Smooth muscle cell of the brain vasculature (primary cell): Measurements from ENCODE around the gene GMDS.

Source experiments
- DNase-seq: peaks from one replicate; pipeline ENCODE4 v3.0.0-alpha.2; 2012; ENCODE audit warnings: low read depth, low spot score

The GMDS gene

DNA sequence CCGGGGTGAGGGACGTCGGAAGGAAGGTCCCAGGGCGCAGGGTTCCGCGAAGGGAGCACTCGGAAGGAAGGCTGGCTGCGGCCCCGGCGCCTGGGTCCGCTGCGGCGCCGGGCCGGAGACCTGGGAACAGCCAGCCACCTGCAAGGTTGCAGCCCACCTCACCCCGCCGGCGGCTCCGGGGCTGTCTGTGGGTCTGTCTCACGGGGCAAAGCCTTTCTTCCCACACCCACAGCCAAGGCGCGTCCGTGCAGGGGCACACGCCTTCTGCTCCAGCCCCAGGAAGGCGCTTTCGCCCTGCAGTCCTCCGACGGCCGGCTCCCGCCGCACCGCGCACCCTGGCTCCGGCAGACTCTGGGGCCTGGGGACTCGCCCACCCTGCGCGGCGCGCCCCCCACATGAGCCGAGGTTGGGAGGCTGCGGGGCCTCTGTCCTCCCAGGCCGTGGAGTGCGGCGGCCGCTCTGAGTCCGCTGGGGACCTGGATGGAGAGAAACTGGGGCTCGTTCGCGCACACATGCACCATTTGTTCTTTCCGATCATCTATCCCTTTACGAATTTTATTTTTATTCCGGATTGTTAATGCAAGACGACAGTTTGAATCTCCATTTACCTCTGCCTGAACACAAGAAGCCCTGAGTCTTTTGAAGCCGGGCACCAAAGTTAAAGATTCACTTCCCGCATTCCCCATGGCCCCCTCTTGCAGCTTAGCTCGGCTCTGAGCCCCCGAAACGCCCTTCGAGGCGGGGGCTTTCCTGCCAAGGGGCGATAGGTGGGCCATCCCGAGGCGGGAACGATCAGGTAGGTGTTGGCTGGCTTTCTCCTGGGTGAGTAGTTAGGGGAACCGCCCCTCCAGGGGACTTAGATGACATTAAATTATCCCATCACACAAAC, 640.2 kb downstream of the GMDS start:
- no peak for DNase-seq

DNA sequence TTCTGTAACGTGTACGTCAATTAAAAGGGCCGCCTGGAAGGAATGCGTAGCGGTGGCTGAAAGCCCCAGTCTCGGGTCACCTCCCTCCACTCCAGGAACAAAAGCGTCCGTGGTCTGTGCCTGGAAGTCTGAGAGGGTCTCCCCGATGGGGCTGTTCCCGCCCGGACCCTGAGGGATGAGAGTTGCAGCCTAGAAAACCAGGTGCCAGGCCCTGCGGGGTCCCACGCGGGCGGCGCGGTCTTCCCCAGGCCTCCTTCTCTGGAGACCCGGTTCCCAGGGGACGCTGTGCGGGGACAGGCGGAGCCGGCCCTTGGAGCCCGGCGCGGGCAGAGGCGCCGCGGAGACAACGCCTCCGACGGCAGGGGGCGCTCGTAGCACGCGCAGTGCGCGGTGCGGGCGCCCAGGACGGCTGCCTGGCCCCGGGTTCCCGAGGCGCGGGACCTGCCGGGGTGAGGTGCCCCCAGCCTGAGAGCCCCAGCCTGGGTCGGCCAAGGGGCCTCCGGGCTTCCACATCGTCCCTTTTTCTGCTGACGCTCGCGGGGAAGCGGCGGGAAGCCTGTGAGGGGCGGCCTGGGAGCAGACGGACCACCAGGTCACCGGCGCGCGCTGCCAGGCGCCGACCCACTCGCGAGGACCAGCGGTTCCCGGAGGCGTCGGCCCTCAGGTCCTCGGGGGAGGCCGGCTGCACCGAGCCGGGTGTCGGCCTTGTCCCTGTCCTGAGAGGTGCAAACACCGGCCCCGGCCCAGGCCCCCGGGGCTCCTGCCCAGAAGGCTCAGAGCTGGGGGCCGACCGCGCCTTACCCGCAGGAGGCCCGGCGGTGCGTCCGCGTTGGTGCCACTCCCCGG, 641.0 kb downstream of the GMDS start:
- no peak for DNase-seq

DNA sequence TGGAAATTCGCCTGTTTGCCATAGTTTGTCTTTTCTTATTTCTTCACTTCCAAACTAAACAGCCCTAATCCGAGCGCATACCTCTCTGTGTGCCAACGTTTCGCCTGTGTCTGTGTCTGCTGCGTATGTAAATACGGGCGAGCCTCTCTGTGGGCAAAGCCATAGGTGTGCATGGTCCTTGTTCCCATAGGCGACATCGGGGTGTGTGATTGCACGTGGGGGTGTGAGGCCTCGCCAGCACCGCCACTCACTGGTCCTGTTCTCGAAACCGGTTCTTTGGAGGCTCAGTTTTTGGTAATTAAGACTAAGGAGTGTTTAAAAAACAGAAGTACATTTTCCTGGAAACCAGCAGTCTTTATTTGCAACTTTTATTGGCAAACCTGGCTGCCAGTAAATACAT, 641.7 kb downstream of the GMDS start:
- DNase-seq: no peak

DNA sequence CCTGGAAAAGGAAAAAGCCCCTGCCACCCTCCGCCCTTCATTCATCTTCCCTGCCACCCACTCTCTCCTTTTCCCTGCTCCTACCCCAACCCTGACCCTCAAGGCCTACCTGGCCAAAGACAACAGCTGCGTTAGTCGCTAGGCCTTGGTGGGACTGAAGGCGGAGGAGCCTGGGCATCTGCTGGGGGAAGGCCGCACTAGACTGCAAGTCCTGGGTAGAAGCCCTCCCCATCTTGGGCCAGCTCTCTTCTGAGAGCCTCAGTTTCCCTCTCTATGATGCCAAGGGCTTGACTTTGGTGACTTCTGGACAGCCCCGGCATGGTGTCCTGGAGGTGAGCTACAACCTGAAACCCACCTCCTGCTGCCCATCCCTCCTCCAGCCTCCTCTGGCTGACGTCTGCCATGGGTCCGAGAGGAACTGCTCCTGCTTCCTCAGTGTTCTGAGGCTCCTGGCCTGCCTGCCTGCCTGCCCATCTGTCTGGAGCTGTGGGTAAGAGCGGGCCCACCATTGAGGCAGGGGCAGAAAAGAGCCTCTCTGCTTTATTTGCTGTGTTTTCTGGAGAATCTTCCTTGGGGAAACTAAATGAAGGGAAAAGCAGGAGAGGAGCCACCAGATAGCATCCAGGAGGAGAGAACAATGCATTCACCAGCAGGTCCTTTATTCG, 643.2 kb downstream of the GMDS start:
- no peak for DNase-seq

DNA sequence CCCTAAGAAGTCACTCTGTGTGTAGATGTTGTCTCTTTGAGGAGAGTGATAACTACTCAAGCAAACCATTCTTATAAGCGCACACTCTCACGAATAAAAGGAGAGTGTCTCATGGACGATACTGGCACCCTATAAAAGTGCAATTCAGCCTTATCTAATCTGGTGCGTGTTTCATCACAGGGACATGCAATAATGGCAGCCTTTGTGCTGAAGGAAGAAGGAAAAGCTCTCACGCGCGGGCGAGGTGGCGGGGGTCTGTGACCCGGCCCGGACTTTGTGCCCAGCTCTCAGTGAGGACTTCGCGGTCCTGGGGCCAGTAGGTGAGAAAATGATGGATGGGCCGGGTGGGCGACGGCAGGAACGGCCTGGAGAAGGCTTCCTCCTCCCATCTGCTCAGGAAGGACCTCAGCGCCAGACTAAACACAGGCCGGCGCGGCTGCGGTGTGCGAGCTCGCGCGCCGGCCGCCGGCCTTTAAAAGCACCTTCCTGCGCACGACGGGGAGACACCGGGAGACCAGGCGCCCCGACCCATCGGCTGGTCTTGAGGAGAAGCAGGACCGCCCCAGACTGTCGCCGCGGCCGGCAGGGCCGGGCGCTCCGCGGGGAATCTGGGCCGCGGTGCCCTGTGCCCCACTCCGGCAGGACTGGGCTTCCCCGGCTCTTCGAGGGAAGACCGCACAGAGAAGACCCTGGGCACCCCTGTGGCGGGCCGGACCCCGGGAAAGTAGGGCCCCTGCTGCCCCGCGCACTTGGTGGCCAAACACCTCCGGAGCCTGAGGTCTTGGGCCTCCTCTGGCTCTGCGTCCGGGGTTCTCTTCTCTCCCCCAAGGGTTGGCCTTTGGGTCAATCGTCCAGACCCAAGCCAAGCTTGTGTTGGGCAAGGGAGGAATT, 644.0 kb downstream of the GMDS start:
- no peak for DNase-seq

DNA sequence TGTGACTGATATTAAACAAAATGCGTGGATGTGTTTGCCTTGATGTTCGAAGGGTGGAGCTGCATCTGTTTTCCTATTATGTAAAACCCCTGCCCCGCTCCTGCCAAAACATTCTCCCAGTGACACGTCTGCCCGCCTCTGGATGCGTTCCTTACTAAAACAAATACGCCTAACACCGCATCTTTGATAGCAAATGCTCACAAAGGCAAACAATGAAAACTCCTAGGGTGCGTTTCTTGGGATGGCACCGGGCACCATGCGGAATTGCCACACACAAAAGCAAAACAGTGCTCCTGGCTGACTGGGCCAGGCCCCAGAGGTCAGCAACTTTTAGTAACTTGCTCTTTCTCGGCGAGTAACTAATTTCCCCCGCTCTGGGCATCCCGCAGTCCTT, 644.6 kb downstream of the GMDS start:
- no peak for DNase-seq

DNA sequence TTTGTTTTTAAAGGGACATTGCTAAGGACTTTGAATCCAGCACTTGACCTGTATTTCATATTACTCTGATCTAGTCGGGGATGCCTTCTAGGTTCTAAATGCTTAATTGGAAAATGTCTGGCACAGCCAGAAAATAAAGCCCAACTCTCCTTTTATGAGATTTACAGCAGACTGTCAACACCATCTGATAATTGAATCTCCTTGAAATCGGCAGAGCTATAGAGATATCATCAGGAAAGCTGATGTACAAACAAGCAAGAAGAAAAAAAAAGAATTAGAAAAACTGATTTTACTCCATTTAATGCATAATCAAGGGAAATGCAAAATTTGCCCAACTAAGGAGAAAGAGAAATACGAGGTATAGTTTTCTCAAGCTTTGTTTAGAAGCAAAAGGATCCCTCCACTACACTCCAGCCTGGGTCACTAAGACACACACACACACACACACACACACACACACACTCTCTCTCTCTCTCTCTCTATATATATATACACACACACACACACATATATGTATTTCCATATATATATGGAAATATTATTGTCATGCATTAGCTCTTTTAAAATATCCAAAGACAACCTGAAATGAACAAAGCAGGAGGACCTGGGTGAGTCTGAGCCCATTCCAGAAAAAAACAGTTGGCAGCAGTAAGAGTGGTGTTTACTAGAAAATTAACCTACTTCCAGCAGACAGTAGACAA, 645.2 kb downstream of the GMDS start:
- no peak for DNase-seq

DNA sequence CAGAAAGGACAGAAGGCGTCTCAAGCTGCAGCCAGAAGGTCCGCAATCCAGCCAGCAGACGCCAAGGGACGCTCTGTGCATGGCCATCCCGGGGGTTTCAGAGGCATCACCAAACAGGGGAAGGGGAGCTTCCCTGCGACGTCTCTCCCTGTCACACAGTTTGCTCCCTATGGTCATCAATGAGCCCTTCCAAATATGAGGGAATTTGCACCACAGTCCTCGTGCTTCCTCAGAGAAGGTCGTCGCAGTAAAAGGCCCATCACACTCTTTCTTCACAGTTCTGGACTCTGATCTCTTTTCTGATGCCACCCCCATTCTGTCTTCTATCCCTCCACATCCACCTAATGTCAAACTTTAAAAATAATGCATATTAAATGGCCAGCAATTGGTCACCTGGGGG, 645.9 kb downstream of the GMDS start:
- no peak for DNase-seq

DNA sequence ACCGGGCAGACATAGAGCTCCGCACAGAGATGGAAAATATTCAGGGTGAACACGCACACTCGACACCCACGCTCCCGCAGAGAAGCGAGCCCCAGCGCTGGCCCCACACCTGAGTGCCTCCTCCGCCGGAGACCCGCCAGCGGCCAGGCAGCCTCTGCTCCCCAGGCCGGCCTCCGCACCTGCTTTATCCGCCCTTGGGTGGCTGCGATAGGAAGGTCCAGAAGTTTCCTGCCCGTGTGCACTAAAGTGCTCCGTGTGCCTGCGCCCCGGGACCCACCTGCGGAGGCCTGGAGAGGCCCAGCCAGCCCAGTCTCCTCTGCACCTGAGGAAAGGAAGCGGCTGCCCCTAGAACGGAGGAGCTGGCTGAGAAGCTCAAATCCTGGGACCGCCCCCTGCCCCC, 646.5 kb downstream of the GMDS start:
- DNase-seq: no peak

DNA sequence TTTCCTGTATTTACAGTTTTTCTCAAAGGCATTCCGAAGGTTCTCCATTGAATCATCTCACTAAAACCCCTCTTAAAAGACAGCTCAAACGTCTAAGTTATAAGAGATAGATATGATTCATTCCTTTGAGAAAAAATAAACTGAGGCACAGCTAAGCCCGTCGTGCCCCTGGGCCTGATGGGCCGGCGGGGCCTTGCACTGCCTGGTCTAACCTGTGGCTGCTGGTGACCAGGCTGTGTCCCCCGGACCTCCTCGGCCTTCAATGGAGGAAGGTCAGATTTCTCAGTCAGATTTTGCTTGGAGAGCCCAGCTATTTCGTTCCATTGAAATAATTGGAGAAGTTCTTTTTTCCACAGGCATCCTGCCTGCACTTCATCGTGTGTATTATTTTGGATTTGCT, 647.0 kb downstream of the GMDS start:
- DNase-seq: no peak

DNA sequence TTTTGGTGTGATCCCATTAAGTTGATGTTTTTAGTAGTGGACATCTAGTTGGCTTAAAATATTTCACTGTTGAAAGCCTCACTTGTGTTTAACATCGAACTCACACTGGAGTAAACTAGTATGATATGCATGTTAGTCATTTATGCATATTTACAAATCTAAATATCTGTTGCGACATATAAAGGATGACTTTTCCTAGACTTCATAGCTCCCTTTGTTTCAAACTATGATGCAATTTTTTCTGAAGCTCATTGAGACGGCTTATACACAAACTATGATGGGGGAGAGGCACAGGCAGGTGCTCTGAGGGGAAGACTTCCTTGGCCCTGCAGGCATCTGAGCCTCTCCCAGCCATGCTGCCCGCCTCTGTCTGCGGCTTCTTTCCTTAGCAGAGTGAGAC, 647.5 kb downstream of the GMDS start:
- no peak for DNase-seq

DNA sequence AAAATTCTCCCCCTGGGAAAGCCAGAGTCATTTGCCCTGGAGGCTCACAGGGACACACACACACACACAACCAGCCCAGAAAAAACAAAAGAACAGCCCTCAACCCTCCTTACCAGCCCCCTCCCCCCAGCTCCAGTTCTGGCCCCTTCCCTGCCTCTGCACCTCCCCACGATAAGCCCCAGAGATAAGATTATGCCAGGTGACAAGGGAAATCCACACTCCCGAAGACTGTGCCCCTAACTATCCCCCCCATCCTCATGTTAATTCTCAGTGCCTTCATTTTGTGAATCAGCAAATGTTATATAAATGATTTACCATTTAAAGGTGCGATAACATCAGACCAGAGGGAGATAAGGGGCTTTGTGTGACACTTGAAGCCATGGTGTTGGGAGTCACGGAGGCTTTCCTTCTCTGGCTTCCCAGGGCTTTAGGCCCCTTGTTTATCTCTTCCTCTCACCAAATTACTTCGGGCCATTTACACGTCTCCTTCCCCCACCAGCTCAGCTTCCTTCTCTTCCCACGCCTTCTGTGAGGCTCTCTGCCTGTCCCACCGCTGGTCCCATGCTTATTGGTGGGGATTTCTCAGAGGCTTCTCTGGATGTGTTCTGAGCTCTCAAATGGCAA, 648.2 kb downstream of the GMDS start:
- no peak for DNase-seq

DNA sequence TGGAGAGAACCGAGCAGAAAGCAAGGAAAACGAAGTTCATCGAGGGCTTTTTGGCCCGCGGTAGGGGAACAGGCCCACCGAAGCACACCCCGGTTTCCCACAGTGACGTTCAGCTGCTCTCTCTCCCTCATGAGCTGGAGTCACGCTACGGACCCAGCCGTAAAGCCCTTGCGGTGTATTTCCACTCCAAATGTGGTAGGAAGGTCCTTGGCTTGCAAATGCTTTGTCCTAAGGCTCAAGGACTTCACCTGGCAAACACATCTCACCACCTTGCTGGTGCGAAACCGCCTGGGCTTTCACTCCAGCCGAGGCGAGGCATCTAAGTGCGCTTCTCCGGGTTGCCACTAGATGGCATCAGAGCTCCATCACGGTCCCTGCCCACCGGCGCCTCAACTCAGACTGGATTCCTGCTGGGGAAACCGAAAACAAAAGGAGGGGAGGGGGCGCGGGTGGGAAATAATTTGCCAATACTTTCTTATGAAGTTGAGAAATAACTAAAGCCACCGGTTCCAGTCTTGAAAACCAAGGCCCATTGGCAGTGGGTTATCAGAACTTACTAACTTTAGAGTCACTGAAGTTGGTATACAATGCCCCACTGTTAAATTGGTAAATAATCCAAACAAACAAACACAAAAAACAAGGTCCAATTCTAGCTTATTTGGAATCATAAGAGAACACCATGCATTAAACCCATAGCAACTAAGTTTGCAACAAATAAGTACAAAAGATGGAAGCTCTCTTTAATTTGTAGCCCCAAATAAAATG, 649.1 kb downstream of the GMDS start:
- no peak for DNase-seq

DNA sequence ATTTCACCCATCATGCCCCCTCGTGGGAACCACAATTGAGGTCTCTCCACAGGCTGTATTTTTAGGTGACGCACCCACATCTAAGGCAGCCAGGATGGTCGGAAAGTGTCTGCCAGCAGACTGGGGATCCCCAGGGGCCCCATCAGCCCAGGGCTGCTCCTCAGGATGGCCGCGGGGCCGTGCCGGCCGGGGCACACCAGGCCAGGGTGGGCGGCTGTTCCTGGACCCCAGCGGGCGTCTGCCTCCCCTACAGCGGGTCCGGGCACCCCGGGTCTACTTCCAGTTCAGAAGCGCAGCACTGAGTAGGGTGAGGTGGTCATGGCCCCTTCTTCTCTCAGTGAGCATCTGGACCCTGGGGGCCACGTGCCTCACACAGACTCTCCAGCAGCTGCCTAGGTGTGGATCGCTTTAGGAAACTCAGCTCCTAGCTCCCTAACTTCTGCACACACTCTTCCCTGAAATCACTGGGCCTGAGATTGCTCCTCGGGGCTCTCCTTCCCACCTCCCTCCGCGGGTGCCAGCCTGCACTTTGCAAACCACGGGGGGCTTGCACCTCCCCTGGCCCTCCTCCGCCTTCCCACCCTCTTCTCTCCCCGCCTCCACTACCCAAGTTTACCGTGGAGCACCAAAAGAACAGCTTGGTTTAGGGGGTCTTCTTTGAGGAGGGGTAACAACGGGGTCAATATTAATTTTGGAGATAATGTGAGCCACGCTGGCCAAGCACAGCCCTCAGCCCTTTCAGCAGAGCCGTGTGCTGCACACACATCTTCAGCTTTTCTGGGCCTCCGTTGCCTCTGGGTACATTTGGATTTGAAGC, 649.9 kb downstream of the GMDS start:
- DNase-seq: no peak

DNA sequence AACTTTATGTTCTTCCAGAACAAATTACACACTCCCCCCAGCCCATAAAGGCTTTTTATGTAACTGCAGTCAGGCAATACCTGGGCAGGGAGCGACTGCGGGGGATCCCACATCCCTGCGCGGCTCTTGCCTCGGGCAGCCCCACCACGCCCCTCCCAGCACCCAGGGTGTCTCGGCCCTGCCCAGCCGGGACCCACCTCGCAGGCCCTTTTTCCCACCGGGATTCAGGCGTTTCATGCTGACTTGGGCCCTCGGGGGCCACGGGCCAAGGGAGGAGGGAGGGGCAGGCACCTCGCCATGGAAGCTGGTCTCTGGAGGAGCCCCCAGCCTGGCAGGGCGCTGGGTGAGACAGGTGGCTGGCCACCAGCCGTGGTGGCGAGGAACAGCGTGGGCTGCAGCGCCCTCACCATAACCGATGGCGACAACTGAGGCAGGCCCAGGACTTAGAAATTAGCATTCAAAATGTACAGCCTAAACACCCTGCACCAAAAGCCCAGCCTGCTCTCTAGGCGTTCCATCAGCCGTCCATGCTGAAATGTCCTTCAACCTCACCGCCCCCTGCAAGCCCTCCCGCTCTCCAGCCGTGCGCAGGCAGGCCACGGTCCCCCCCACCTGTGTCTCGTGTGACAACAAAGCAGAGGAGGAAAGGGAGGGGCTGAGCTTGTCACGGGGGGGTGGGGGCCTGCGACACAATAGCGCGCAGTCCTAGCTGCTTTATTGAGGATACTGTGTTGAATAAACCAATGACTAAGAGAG, 650.8 kb downstream of the GMDS start:
- no peak for DNase-seq

DNA sequence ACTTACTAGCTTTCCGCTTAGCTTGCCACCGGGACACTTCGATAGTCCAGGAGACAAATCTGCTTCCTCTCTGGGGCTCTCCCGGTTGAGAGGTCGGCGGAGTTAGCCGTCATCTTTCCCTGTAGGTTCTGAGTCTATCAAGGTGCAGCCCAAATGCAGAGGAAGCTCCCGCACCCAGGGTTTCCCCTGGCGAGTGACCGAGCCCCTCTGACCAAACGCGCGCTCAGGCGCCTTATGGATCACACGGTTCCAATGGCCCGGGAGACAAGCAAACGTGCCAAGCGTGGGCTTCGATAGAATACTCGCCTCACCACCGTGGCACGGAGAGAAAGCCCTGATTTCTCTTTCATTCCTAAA, 651.5 kb downstream of the GMDS start:
- no peak for DNase-seq

DNA sequence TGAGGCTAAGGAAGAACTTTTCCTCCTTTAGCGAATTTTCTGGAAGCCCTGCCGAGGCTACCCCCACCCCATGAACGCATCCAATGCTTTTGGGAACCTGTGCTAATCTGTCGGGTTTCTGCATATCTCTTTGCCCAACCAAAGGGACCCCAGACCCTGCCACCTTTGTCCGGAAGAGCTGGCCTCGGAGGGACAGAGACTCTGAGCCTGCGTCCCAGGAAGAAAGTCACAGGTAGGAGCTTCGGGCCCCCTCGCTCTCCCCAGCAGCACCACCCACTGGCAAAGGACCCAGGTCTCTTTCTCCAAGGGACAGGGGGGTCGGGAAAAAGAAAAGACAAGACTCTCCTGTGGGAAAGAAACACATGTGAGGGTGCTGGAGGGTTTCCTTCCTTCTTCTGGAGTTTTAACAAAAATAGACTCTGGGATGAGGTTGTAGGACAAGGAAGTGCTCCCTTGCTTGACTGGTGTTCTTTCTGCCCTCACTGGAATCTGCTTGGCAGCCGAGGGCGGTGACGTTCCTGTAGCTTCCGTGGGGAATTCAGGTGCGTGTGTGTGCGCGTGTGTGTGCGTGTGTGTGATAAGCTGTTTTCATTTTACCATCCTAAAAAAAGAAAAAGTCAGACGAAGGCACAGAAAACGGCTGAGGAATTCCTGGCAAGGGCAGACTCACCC, 652.0 kb downstream of the GMDS start:
- DNase-seq: no peak
